GM19193 (cell line): ENCODE data around the gene SELENOK.
A peak's percentile ranks its signal among the peaks of the same experiment; 100 is the strongest.

Source experiments
- POLR2A ChIP-seq: IDR thresholded peaks from 4 replicates; pipeline ENCODE4 v1.6.1; 2011; ENCODE audit not compliant: insufficient read depth, insufficient read length; ENCODE audit errors: extremely low read depth

SELENOK gene

DNA sequence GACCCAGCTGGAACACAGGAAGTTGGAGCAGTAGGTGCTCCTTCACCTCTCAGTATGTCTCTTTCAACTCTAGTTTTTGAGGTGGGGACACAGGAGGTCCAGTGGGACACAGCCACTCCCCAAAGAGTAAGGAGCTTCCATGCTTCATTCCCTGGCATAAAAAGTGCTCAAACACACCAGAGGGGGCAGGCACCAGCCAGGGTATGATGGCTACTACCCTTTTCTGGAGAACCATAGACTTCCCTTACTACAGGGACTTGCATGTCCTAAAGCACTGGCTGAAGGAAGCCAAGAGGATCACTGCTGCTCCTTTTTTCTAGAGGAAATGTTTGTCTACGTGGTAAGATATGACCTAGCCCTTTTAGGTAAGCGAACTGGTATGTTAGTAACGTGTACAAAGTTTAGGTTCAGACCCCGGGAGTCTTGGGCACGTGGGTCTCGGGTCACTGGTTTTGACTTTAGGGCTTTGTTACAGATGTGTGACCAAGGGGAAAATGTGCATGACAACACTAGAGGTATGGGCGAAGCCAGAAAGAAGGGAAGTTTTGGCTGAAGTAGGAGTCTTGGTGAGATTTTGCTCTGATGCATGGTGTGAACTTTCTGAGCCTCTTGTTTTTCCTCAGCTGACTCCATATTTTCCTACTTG is 33.4 kb downstream of the SELENOK start:
- TF ChIP-seq POLR2A: no peak

DNA sequence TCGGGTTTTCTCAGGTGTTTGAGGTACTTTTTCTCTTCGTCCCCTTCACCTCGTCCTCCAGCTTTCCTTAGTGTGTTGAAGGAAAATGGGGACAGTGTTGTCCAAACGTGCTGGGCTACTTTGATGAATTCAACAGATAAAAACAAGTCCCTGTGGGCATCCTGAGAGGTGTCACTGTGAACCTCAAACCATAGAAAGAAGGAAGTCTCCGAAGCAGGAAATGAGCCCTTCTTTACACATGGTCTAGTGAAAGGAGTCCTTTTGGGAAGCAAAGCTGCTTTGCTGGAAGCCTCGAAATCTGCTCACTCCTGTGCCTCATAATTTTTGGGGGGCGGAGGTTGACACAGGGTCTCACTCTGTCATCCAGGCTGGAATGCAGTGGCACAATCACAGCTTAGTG is 34.7 kb downstream of the SELENOK start:
- TF ChIP-seq POLR2A: no peak

DNA sequence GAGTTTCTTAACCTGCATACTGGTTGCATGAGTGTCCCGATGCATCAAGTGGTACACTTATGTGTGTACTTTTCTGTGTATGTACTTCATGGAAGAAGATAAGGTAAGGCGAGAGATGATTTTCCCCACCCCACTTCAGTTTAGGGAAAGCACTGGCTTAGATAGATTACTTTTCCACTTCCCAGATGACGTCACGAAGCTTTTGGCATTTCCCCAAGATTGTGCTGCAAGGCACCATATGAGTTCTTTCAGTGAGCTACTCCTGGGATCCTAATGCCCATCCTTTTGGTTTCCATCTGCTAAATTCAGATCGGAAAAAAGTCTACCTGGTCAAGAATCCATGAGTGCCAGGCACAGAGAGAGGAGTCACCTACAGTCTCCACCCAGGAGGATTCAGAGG is 40.8 kb downstream of the SELENOK start:
- TF ChIP-seq POLR2A: no peak

DNA sequence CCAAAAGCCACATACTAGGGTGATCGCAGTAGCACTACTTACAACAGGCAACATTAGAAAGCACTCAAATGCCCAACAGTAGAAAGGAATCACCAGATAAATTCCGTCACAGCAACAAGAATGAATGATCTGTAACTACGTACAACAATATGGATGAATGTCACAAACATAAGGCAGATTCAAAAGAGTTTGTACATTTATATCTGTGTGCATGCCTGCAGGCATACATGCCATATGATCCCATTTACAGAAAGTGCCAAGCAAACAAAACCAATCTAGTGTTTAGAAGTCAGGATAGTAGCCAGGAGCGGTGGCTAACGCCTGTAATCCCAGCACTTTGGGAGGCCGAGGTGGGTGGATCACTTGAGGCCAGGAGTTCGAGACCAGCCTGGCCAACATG is 41.7 kb downstream of the SELENOK start:
- no peak for TF ChIP-seq POLR2A

DNA sequence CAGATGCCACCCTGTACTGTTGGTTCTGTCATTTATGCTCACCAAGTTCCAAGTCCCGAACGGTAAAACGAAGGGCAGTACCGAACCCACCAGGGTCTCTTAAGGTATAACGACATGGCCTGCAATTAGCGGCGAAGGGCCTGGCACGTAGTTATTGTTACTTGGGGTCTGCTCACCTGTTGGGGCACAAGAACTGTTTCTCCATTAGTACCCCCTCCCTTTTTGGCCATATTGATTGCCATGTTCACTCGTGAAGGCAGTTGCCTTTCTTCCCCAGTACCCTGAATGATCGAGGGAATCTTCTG is 44.9 kb downstream of the SELENOK start:
- TF ChIP-seq POLR2A: no peak

DNA sequence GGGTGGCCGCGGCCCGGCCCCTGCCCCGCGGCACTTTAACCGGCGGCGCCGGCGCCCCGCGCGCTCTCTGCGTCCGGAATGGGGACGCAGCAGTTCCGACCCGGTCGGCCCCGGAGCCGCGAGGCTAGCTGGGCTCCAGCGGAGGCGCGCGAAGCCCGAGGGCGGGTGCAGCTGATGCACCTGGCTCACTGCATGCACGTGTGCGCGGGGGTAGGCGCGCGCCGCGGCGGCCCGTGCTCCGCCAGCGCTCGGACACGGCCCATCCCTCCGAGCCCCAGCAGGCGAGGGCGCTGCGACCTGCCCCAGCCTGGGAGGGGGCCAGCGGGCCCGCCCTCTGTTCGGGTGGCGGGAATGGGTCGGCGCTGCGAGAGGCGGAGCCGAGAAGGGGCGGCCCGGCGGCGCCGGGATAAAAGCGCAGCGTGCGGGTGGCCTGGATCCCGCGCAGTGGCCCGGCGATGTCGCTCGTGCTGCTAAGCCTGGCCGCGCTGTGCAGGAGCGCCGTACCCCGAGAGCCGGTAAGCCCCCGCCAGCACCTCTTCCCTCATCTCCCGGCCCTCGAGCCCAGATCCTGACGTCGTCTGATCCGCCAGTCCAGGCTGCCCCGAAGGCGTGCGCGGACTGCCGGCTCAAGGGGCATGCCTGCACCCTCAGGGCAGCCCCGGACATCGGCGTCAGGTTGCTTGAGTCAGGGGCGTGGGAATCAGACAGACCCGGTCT is 45.4 kb downstream of the SELENOK start, which contains the start of the genes CHDH and IL17RB:
Gene CHDH, minus strand, starts transcription at position 286 of the 717 bp plus-strand sequence. CDS start 22,411 bp downstream, outside the sequence.
Gene IL17RB, plus strand, starts transcription at position 435 of the 717 bp plus-strand sequence. Its CDS starts 21 bp downstream, at position 456.
- TF ChIP-seq POLR2A: peak; percentile 81

DNA sequence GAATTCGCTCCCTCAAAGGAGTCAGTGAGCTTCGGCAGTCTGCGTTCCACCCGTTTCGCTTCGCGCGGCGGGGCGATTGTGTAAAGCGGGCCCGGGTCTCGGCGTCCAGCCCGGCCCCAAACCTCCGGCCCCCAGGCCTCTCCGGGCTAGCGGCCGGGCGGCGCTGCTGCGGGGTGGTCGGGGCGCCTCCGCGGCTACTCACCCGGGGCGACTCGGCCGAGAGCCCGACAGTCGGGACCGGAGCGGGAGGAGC is 45.9 kb downstream of the SELENOK start:
- TF ChIP-seq POLR2A: no peak

DNA sequence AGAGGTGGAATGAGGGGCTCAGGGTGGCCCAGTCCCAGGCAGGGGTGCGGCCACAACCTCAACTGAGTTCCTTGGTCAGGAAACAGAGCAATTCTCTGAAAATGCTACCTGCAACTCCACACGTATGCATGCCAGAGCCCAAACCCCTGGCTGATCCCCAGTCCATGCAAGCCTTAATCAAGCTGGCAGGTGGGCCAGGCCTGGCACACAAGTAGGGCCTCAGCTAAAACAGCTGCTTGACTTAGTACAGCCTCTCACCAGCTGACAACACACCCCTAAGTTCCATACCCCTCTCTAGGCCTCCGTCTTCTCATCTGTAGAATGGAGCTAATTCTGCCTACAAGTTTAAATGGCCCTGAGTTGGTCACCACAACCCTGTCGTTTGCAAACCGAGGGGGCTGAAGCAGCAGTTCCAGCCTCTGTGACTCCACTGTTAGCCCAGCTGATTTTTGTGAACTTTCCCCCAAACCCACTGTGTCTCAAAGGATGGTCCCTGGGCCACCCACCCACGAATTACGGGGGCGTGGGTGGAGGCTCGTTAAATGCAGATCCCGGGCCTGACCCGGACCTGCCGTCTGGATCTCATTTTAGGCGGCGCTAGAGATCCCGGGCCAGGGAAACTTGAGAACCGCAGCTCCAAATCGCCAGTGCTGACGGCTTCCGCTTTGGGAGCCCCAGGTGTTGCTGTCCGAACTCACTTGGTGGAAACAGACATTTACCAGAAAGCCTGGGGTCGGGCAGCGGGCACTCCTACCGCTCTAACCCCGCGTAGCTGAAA is 46.4 kb downstream of the SELENOK start:
- no peak for TF ChIP-seq POLR2A

DNA sequence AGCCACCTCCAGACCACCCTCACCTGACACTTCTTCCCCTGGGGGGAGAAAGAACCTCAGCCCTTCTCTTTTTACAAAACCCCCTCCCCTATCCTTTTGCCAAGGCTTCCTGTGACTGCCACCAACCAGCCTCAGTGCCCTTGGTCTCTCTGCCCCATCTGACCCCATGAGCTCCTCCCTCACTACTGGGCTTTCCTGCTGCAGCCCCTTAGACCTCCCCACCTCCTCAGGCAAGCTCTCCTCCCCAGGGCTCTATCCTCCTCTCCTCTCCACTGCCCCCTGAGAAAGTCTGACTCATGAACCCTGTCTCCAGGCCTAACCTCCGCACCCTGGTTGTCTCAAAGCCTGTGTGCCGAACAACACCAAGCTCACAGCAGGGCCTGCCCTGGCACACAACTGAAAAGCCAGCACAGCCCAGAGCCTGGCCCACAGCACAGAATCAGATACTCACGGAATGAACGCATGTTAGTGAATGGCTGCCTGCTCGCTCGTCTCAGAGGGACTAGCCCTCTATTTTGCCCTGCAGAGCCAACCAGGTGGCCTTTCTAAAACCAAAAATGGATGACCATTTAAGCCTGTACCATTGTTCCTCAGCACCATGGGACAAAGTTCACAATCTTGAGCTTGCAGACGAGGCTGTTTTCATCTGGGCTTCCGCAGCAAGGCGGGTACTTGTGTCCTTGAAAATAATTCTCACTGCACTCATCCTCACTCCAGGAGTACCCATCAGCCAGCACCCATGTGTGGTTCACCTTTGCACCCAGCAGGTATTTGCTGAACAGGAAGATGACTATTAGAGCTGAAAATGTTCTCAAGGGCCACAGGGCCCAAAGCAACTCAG is 47.2 kb downstream of the SELENOK start:
- no peak for TF ChIP-seq POLR2A

DNA sequence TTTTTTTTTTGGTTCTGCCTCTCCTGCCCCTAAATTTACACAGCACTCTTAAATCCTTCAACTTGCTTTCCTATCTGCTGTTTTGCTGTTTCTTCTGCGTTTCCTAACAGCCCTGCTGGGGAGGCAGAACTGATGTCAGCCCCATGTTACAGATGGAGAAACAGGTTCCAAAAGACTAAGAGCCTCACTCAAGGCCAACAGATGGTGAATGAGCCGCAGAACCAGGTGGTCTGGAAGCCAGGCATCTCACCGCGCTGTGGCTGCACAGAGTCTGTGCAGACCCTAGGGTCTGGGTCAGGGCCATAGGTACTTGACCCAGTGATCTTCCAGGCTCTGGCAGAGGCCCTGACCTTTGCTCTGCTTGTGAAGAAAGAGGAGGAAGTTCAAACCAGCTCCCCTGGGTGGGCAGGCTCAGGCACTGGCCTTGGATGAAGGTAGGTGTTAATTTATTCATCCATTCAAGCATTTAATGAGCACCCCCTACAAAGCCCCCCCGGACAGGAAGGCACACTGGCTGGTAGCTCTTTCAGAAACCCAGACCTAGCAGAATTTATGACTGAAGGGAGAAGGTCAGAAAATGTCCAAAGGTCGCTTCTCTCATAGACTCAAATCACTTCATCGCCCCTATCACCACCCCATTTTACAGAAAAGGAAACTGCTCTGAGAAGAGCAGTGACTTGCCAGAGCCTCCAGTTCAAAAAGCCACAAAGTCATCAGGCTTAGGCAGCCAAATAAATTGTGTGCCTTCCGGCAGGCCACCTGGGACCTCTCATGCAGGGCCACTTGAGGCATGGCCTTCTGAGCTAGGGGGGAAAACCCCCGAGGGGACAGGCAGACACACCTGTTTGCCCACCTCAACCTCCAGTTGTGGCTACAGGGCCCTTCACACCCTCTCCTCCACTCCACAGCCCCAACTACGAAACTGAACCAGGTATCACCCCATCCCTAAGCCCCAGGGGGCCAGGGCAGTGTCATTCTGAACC is 48.2 kb downstream of the SELENOK start:
- TF ChIP-seq POLR2A: no peak

DNA sequence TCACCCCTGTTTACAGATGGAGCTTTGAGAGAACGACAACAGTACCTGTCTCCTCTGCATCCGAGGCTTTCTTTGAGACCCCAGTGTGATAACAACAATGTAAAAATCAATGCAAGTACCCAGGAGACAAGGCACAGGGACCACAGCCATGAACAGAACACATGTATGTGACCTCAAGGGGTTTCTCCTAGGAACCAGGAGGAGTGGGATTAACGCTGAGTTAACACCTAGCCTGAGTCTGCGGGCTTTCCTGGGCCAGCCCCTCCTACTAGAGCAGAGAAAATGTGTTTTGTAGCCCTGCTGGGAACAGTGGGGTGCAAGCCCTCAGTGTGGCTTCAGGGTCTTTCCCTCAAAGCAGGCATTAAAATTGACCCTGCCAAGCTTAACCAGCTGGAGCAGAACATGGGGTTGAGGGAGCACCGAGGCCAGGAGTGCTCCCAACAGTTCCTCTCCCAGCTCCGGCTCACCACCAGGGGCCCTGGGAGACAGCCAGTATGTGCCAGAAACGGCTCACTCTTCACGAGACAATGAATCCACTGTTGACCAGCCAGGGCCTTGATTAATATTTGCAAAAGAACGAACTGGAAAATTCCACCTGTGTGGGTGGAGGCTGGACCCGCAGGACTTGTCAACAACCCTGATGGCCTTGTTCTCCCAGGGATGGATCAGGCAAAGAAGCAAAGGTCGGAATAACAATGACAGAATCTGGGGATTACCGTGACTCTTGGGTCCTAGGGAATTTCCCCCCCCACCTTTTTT is 49.0 kb downstream of the SELENOK start:
- TF ChIP-seq POLR2A: no peak

DNA sequence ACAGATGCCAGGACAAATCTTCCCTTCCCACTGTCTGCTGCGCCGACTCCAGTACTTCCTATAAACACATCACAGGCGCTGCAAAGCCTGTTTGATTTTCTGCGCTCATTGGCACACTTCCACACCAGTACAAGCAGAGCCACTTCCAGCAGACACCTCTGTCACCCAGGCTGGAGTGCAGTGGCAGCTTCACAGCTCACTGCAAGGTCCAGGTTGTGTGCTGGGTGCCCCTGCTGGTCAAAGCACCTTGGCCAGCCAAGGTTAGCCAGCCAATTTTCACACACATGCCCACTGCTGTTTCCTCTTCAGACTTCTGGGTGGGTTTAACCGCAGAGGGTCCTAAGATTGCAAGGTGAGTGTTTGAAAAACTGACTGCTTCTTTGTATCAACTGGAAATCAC is 50.4 kb downstream of the SELENOK start:
- TF ChIP-seq POLR2A: no peak

DNA sequence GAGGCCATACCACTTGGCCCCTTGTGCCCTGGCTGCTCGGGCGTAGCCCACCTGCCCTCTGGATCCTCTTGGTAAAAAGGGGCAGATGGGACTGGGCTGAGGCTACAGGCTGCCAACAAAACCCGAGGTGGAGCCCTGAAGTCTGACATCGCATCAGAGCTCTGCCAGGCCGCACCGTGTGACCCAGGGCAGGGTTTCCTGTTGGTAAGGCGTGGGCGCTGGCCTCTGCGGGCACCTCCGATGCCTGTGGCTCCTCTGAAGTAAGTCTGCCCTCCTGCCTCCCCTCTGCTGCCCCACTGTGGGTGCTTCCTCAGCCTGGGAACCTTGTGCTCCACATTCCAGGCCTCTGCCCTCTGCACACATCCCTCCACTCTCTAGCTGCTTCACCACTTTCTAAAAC is 54.3 kb downstream of the SELENOK start:
- TF ChIP-seq POLR2A: no peak
